A673 (cell line): Measurements from ENCODE around the gene TMEM150A.
A peak's percentile ranks its signal among the peaks of the same experiment; 100 is the strongest.

Experiments used
- EZH2 ChIP-seq: fragments of 200-600 bp; sonication (generic); IDR thresholded peaks from 2 replicates; pipeline ENCODE4 v1.6.1; 2017; ENCODE audit warnings: borderline replicate concordance, low read depth, mild to moderate bottlenecking, mixed read lengths, antibody characterized with exemption, low read length; ENCODE audit not compliant: poor library complexity, severe bottlenecking
- TF ChIP-seq, protein P1 (sequence below): fragments of 300-800, 200-600 bp; sonication (generic); conservative IDR thresholded peaks from 2 replicates; pipeline ENCODE4 v1.5.1; 2017; ENCODE audit warnings: low read depth, mild to moderate bottlenecking, antibody characterized with exemption, low read length, moderate library complexity, mixed read lengths

- no peak for TF ChIP-seq EZH2
- TF ChIP-seq, protein P1, sequence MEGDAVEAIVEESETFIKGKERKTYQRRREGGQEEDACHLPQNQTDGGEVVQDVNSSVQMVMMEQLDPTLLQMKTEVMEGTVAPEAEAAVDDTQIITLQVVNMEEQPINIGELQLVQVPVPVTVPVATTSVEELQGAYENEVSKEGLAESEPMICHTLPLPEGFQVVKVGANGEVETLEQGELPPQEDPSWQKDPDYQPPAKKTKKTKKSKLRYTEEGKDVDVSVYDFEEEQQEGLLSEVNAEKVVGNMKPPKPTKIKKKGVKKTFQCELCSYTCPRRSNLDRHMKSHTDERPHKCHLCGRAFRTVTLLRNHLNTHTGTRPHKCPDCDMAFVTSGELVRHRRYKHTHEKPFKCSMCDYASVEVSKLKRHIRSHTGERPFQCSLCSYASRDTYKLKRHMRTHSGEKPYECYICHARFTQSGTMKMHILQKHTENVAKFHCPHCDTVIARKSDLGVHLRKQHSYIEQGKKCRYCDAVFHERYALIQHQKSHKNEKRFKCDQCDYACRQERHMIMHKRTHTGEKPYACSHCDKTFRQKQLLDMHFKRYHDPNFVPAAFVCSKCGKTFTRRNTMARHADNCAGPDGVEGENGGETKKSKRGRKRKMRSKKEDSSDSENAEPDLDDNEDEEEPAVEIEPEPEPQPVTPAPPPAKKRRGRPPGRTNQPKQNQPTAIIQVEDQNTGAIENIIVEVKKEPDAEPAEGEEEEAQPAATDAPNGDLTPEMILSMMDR: peak; percentile 18; the same call in 1 of the 2 replicates
Observed at GRCh38 chr2:85602476-85603234, at the start of gene TMEM150A.
